ENCODE measurements around the gene POM121L2. TPM values are rescaled to one million over a fixed set of nuclear protein-coding genes. Genes with fewer than 3 reads are reported as not detected.

Gene POM121L2
- total and polyA plus RNA-seq, 9 of the 15 experiments (the other 6 are each of a cell fraction or from before 2014, with no cell fraction given): 0.23 to 0.45 TPM; not detected in 7

- TF ChIP-seq E4F1 (CRISPR knock-in tag; IDR thresholded peaks at IDR 0.05; ENCODE audit: borderline replicate concordance) (no peak), RNF219 (CRISPR knock-in tag; IDR thresholded peaks at IDR 0.05) (no peak), EP400 (IDR thresholded peaks at IDR 0.05) (peak; percentile 49), ZNF512 (tag; IDR thresholded peaks at IDR 0.05) (peak; percentile 58; the same call in 1 of the 2 replicates), FOXA3 (CRISPR knock-in tag; conservative IDR thresholded peaks at IDR 0.05 in 1 of 2, IDR thresholded peaks at IDR 0.05 in 1 of 2) (0 out of 4 replicates have a peak, but pooled peaks of 1 of the 2 experiments have one; percentile 11), USF2 (CRISPR knock-in tag; IDR thresholded peaks at IDR 0.05) (no peak), THRB (CRISPR knock-in tag; conservative IDR thresholded peaks at IDR 0.05) (no peak), CSDE1 (IDR thresholded peaks at IDR 0.05) (peak in 1 of 2 experiments; percentile 60; a peak in 2 of 4 replicates), OTX1 (CRISPR knock-in tag; IDR thresholded peaks at IDR 0.05) (no peak), ZNF696 (CRISPR knock-in tag; conservative IDR thresholded peaks at IDR 0.05) (0 out of 2 replicates have a peak, but pooled peaks have one; percentile 25), NUFIP1 (IDR thresholded peaks at IDR 0.05; ENCODE audit: partially characterized antibody) (peak; percentile 23), ILF3 (IDR thresholded peaks at IDR 0.05; ENCODE audit: borderline replicate concordance) (peak; percentile 89; the same call in 1 of the 2 replicates), SNIP1 (IDR thresholded peaks at IDR 0.05; ENCODE audit: low read depth) (no peak), TRIM28 (IDR thresholded peaks at IDR 0.05) (peak; percentile 60; the same call in 1 of the 2 replicates), SOX6 (IDR thresholded peaks at IDR 0.05) (peak; percentile 23), HDAC2 (IDR thresholded peaks at IDR 0.05) (peak; percentile 90), STAT5A (IDR thresholded peaks at IDR 0.05; ENCODE audit: borderline replicate concordance, low read length) (peak; percentile 54), BACH1 (tag; IDR thresholded peaks at IDR 0.05) (peak; percentile 22; the same call in 1 of the 2 replicates), BRD4 (IDR thresholded peaks at IDR 0.05) (peak; percentile 55; the same call in 1 of the 2 replicates)
Observed at GRCh38 chr6:27295301-27296079, 16.6 kb downstream of the POM121L2 start (continued).
